NCI-H128 (cell line): ENCODE data around the gene AHDC1.

Experiments
- DNase-seq: peaks from one replicate; lab custom pipeline; 2025; ENCODE audit not compliant: unreplicated experiment; lab: John Stamatoyannopoulos, UW

The AHDC1 gene

DNA sequence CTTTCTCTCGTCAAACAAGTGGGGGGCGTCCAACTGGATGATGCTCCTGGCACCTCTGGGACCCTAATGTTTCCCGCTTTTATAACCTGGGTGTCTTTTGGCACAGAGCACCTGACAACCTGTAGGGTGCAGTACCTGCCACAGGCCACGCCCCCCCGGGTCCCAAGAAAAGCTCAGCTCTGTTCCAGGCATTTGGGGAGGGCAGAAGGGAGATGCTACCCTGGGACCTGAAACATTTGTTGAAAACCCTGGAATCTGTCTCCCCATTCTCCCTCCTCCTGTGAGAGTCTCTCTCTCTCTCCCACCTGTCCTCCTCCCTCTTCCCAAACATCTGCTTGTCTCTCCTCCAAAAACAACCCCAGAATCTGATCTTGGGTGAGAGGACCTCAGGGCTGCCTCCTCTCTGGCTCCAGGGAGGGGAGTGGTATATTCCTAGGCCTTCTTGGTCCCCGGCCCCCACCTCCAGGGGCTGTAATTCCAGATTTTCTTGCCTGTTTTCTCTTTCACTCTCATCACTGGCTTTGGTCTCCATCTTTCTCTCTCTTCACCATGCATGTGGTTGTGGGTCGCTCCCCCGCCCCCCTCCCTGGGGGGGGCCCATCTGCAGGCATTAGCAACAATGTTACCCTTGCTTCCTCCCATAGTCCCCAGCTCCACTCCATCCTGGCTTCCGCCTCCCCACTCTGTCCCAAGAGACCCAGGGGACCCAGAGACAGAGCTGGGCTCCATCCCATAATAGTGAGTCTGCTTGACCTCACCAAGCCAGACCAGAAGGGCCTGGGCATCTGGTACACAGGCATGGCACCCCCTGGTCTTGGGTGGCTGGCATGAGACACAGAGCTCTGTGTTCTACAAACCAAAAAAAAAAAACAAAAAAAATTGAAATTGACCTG, 4.1 kb downstream of the AHDC1 start:
- DNase-seq = no peak

DNA sequence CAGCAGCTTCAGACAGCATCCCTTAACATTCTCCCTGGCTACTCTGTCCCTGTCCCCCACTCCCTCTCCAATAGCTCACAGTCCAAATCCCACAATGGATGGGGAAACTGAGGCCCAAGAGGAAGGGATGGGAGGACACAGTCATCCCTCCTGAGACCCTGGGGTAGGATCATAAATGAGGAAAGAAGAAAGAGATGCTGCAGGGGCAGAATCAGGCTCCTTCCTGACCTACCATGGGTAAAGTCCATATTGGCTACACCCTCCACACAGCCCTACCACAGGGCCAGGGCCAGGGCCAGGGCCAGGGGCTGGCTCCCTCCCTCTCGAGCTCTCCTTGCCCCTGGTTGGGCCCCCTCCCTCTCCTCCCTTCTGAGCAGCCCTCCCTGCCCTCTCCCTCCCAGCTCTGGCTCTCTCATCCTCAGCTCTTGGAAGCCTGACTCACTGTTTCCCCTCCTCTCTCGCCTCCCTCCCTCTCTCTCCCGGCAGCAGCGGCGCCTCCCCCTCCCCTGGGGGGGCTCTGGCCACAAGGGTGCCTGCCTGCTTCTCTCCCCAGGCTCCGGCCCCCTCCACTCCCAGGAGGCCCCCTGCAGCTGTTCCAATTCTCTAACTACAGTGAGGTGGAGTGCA, 4.9 kb downstream of the AHDC1 start:
- DNase-seq = peak; percentile 23

DNA sequence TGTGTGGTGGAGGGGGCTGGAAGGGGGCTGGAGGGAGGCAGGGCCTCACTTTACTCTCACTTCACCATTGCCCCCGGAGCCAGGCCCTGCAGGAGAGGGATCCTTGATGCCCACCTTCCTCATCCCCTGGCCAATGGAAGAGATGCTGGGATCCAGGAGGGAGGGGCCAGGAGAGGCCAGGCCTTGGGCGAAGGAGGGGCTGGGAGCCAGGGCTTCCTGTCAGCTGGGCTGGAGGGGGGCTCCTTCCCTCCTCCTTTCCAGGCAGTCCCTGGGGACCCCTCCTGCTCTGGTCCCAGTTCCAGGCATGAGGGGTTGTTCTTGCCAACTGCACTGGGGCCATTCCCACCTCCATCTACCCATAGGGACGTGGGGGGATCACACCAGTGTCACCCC, 5.7 kb downstream of the AHDC1 start:
- no peak for DNase-seq

DNA sequence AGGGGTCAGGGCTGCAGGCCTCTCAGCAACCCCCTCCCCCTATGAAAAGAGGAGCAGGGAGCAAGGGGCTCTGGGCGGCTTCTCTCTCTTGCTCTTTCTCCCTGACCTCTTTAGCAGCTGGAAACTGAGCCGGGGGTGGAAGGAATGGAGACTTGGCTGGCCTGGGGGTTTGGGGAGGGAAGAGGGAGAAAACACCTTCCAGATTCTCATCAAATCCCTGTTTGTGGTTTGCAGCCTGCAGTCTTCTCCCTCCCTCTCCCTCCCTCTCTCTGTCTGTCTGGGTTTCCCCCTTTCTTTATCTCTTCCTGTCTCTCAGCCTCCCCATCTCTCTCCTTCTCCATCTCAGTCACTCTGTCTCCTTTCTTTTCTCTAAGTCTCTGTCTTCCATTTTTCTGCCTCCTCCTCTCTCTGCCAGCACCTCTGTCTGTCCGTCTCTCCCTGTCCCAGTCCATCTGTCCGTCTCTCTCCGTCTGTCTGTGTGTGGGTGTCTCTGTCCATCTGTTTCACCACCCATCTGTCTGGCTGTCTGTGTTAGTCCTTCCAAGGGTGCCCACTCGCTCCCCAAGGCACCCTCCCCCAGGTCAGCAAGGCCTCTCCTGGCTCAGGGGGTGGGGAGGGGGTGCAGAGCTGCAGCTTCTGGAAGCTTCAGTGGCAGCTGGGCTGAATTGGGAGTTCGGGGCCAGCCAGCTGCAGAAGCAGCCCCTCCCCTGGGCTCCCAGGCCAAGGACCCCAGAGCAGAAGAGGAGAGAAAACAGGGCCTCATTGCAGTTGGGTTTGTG, 6.2 kb downstream of the AHDC1 start:
- DNase-seq = no peak

DNA sequence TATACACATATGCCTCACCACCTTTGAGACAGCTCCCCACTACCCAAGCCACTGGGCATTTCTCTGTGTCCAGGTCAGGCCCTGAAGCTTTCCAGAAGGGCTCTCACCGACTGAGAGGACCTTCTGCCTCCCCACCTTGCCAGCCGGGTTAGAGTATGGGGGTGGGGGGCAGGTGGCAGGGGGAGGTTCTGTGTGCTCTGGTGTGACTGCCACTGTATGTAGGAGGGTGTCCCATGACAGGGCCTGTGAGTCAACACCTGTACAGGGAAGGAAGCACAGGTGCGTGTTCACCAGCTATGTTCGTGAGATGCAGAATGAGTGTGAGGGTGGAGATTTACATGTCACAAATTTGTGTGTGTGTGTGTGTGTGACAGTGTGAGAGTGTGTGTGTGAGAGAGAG, 7.0 kb downstream of the AHDC1 start:
- DNase-seq = no peak

DNA sequence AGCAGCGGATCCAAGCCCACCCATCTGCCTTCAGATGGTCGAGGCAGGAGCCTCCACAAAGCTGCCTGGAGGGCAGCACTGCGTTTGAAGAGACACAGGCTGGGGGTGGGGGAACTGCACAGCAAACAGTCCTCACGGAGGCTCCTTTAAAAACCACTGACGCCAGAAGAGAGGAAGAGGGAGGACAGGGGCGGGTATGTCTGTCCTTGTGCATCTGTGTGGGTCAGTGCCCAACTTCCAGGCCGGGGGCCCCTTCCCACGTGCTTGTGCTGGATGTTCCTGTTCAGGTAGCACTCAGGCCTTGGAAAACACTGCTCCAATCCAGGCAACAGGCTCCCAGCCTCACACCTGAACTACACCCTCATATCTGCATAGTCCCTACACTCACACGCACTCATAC, 7.7 kb downstream of the AHDC1 start:
- no peak for DNase-seq

DNA sequence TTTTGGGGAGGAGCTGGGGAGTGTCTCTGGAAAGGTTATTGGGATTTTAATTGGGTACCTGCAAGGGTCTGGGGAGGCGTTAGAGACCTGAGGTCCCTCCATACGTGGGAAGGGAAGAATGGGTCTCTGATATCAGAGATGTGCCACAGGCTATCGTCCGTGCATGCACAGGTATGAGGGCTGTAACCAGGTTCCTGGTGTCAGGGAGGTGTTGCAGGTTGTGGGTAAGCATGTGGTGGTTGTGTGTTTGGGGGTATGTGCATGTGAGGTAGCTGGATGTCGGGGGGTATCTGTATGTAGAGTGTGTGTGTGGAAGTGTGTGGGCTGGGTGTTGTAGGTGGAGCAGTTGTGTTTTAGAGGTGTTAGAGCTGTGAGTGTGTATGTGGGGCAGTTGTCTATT, 8.3 kb downstream of the AHDC1 start:
- DNase-seq = no peak

DNA sequence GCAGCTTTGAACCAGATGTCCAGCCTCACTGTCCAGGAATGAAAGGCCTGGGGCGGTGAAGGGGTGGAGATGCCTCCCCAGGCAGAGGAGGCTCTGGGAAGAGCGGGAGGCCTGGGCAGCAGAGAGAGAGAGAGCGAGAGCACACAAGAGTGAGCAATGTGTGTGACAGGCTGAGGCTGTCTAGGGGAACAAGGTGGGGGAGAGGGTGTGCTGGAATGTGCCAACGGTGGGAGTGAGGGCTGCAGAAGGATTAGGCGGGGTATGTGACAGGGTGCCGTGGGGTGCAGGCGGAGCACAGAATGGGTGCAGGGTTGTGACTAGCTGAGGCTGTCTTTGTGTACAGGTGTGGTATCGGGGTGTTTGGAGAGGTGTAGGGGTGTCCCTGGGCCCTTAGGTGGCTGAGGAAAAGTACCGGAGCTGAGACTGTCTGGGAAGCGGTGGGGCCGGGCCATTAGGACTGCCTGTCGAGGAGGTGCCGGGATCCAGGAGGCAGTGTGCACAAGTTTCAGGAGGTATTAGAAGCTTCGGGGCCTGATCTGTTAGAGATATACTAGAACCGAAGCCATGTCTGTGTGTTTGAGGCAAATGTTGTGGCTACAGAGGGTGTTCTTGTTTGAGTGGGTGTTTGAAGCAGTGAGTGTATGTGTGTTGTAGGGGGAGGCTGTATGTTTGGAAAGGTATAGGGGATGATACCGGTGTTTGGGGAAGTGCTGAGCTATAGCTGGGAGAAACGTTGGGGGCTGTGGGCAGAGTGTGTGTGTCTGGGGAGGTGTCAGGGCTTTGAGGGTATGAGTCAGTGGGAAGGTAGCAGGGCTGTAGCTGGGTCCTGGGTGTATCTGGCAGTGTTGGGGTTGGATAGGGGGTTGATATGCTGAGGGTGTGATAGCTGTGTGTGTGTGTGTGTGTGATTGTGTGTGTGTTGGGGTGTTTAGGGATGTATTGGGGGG, 9.1 kb downstream of the AHDC1 start:
- no peak for DNase-seq

DNA sequence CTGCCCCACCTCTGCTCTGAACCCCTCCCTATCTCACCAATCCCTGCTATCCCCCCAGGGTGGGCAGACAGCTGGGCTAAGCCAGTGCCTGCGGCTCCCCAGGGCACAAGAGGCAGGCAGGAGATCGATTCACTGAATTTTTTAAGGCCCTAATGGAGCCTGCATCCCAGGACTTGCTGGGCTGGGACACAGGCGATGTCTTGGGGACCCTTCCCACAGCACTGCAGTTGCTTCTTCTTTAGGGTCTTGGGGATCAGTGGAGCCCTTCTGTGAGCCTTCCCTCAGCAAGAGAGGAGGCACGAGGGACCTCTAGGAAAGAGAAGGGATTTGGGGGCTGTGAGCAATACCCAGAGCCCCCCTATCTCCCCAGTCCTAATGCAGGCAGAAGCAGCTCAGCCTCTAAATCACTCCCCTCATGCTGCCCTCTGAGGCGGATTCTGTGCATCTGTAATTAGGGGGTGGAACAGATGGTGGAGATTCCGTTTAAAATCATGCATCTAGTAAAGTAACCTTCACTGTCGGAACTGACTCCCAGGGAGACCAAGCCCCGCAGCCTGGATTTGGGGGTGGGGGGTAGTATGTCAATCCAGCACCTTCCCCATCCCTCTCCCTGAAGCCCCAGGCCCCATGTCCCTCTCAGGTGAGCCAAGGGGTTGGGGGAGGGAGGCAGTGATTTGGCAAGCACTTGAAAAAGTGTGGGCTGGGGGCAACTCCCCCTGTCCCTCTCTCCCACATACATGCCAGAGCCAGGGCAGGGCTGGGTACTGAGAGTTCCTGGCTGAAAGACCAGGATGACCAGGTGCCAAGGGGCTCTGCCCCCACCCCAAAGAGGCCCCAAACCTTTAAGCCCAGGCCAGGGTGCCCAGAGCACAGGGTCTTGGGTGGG, 10.0 kb downstream of the AHDC1 start:
- no peak for DNase-seq

DNA sequence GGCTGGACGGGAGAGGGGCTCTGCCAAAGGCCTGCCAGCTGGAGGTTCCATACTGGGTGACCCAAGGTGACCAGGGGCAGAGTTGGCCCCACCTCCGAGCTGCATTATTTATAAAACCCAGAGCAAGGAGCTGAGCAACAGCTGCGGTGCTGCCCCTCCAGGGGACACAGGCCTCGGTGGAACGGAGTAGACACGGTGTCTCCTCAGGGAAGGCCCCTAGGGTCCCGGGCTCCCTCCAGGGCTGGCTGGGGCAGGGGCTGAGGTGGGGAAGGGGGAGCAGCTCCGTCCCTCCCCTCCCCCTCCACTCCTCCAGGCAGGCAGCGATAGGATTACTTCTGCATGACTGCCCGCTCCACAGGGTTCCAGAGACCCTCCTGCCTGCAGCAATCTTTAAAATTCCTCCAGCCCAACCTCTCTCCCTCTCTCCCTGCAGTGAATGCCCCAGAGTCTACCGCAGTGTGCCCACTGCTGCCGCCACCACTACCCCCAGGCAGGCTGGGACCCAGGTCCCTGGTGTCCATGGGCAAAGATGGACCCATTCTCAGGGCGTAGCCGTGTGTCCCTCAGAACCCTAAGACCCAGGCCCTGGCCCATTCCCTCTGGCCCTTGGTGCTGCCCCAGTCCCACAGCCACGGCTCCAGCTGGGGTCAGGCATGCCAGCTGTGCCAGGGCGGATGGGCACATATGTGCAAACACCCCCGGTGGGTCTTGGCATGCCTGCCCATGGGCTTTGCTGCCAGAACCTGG, 10.8 kb downstream of the AHDC1 start:
- DNase-seq = no peak

DNA sequence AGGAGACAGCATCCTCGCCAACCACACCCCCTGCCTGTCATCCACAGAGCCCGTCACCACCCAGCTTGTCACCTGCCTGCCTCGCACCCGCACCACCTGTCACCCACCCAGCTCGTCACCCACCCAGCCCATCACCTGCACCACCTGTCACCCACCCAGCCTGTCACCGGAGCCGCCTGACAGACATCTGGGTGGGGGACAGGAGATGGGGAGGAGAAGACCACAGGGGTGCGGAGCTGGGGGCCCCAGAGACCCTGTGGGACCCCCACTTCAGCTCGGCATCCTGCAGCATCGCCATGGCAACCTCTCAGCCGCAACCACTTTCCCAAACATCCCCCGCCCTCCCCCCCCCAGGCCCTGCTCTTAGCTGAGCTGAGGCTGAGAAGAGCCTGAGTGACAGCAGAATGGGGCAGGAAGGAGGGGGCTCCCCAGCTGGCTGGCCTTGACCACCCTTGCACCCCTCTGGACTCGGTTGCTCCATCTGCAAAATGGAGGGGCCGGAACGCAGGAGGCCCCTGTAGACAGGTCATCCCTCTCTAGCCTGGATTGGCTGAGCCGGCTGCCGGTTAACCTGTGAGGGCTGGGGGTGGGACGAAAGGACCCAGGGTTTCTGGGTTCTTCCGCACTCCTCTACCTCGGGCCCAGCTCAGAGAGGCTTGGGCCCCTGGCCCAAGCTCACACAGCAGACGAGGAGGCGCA, 11.6 kb downstream of the AHDC1 start:
- DNase-seq = no peak

DNA sequence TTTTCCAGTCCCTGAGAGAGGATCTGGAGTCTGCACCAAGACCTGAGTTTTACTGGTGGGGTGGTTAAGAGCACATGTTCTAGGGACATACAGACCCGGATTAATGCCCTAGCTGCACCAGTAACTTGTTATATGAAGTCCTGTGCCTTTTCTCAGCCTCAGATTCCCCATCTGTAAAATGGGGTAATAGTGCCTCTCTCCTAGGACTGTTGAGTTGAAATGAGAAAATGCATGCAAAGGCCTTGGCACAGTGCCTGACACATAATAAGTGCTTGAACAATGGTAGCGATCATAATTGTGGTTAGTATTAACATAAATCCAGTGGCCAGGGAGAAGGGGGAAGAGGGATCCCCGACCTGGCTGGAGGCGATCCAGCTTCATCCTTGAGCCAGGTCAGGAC, 12.3 kb downstream of the AHDC1 start:
- DNase-seq = no peak

DNA sequence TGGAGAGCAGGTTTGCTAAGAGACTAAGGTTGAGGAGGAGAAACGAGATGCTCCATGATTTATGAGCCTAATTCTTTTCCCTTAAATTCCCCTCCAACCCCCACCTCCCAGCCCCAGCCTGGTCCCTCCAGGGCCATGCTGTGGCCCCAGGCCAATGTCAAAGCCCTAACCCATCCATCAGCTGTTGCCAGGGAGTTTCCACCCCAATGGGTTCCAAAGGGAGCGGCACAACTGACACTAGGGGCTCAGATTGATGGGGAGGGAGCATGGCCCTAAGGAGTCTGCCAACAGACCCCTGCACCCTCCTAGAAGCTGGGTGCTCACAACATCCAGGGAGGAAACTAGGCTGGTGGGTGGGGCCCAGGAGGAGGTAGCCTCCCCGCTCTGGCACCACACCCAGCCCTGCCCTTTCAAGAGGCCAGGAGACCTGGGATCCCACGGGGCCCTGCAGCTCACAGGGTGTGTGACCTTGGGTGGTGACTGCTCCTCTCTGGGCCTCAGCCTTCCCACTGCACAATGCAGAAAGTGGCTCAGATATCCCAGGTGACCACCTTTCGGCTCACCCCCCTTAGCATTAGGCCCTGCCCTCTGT, 12.9 kb downstream of the AHDC1 start:
- DNase-seq = no peak

DNA sequence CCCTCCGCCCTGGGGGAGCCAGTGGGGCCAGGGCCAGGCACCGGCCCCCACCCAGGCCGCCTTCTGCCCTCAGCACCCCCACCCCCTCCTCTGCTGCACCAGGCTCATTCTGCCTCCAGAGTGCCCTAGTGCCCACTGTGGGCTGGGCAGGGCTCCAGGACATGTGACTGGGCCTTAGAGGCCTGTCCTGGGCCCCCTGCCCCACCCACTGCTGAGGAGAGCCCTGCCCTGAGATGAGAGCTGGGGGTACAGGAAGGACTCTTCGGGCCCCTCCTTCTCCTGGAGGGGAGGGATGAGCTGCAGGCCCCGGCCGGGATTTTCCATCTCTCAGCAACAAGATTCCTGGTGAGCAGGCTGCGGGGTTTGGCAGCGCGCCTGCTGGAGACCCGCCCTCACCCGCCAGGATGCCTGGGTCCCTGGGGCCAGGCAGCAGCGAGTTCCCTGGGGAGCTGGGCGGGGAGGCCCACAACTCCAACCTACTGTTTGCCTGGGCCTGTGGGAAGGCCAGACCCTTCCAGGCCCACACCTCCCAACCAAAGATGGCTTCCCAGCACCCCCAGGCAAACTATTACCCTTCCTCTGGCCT, 14.0 kb downstream of the AHDC1 start:
- DNase-seq = peak; percentile 25

DNA sequence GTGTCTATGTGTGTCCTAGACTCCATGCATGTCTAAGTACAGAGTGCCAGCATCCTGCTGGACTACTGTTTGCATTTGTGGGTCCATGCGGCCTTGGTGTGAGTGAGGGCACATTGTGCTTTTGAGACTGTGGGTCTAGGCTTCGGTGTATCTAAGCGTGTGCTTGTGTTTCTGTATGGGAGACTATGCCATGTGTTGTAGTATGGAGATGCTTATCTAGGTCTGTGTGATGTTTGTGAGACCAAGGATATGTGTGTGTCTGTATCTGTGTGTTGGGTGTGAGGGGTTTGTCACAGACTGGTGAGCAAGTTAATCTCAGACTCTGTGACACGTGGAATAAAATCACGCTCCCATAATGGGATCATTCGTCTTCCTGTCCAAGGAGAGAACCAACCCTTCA, 14.5 kb downstream of the AHDC1 start:
- no peak for DNase-seq

DNA sequence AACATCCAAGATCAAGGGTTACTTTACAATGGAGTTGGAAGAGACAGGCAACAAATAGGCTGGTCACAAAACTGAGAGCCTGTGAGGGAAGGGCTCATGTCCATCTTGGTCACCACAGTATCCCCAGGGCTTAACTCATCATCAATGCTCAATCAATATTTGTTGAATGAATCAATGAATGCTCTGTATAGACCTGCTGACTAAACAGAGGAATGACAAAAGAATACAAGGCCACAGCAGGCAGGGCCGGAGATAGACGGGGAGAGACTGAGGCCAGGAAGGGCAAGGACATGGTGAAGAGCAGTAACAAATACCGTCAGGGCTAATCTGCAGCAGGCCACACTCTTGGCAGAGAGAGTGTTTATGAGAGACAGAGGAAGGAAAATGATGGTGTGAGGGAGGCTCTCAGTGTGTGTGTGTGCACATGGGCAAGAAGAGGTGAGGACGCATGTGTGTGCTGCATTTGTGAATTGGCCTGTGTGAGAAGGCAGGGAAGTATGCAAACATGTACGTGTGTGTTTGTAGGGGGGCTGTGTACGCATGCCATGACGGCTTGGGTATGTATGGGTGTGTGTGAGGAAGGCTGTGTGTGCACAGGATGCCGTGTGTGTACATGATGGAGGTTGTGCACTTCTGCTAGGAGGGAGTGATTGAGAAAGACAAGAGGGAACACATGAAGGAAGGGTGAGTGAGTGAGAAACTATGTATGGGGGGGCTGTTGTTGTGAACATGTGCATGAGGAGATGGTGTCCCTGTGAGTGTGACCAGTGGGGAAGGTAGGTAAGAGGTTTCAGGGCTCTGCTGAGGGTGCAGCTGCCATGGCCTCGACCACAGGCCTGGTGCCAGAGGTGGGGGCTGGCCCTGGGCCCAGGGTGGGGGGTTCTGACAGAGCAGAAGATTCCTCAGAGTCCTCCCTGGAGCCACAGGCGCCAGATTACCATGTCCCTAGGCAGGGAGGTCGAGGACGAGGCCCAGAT, 15.4 kb downstream of the AHDC1 start:
- DNase-seq = no peak

DNA sequence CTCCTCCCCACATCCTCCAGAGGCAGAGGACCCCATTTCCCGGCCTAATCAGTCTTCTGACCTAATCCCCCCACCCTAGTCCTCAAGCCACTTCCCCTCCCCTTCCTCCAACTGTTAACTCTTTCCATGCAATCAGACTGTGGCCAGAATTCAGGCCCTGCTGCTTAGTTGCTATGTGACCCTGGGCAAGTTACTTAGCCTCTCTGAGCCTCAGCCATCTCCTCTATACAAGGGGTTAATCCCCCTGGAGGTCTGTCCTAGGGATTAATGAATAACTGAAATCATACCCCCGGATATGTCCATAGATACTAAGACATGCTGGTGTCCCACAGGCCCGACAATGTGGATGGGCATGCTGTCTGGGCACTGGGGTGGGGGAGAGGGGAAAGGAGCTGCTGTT, 18.3 kb downstream of the AHDC1 start:
- DNase-seq = no peak
